Uterus (tissue), 2 donors: ENCODE results near the gene SNRNP40.

ENCODE experiments used
- POLR2A ChIP-seq, 2 donors: fragments of 450-650 bp; IDR thresholded peaks; one replicate each; pipeline ENCODE4 v1.6.1; 2016; ENCODE audit warnings: antibody characterized with exemption in 2 of 2, mild to moderate bottlenecking in 1 of 2, moderate library complexity in 1 of 2
- TF ChIP-seq, protein P1 (sequence below), 4 experiments: fragments of 200-600 bp in 2 of 4; fragments of 450-650 bp in 2 of 4; sonication (generic) in 2 of 4; IDR thresholded peaks; one replicate each; pipeline ENCODE4 v1.5.1; 2016 to 2019; ENCODE audit warnings: antibody characterized with exemption in 4 of 4, mild to moderate bottlenecking in 2 of 4, moderate library complexity in 1 of 4

- TF ChIP-seq, protein P1, sequence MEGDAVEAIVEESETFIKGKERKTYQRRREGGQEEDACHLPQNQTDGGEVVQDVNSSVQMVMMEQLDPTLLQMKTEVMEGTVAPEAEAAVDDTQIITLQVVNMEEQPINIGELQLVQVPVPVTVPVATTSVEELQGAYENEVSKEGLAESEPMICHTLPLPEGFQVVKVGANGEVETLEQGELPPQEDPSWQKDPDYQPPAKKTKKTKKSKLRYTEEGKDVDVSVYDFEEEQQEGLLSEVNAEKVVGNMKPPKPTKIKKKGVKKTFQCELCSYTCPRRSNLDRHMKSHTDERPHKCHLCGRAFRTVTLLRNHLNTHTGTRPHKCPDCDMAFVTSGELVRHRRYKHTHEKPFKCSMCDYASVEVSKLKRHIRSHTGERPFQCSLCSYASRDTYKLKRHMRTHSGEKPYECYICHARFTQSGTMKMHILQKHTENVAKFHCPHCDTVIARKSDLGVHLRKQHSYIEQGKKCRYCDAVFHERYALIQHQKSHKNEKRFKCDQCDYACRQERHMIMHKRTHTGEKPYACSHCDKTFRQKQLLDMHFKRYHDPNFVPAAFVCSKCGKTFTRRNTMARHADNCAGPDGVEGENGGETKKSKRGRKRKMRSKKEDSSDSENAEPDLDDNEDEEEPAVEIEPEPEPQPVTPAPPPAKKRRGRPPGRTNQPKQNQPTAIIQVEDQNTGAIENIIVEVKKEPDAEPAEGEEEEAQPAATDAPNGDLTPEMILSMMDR (IDR thresholded peaks at IDR 0.05): peak in 3 of 4 experiments; percentile 15 to 31 (median 30)
- peak; percentile 54 to 78 for TF ChIP-seq POLR2A (IDR thresholded peaks at IDR 0.05)
Measured at GRCh38 chr1:31296486-31297276, at the start of gene SNRNP40, which contains the start of gene ZCCHC17.
